Mesenchymal stem cell (in vitro differentiated cells and primary cell): ENCODE results near the gene RBM19.
A peak's percentile ranks its signal among the peaks of the same experiment; 100 is the strongest.

ENCODE experiments used
- DNase-seq: peaks from one replicate; pipeline ENCODE4 v3.0.0-alpha.2; 2013
- H2AFZ ChIP-seq: one replicate; pipeline ENCODE4 v1.6.1; 2013; ENCODE audit warnings: low read depth, mild to moderate bottlenecking, control low read depth, inconsistent platforms, low read length, moderate library complexity
- H2AK5ac ChIP-seq: 2 replicates; pipeline ENCODE4 v1.6.1; 2013; ENCODE audit warnings: low read length, moderate library complexity, mild to moderate bottlenecking, inconsistent platforms; ENCODE audit not compliant: severe bottlenecking
- H2BK120ac ChIP-seq: one replicate; pipeline ENCODE4 v1.6.1; 2013; ENCODE audit warnings: low read depth, mild to moderate bottlenecking, inconsistent platforms, low read length, moderate library complexity
- H2BK12ac ChIP-seq, 2 experiments: one replicate each; pipeline ENCODE4 v1.6.1; 2013; ENCODE audit warnings: inconsistent platforms in 2 of 2, low read length in 2 of 2, mild to moderate bottlenecking in 2 of 2, moderate library complexity in 2 of 2, control low read depth in 1 of 2
- H2BK15ac ChIP-seq: one replicate; pipeline ENCODE4 v1.6.1; 2013; ENCODE audit warnings: mild to moderate bottlenecking, low read depth, inconsistent platforms; ENCODE audit not compliant: poor library complexity, severe bottlenecking
- H2BK5ac ChIP-seq: 2 replicates; pipeline ENCODE4 v1.6.1; 2013; ENCODE audit warnings: low read depth, mild to moderate bottlenecking, low read length, control low read depth, inconsistent platforms; ENCODE audit not compliant: poor library complexity, severe bottlenecking
- H3K14ac ChIP-seq, 2 experiments: one replicate each; pipeline ENCODE4 v1.6.1; 2013; ENCODE audit warnings: inconsistent platforms in 2 of 2, low read length in 2 of 2, control low read depth in 1 of 2, mild to moderate bottlenecking in 1 of 2, moderate library complexity in 1 of 2
- H3K18ac ChIP-seq, 2 experiments: one replicate each; pipeline ENCODE4 v1.6.1; 2013; ENCODE audit warnings: inconsistent platforms in 2 of 2, low read length in 2 of 2, control low read depth in 1 of 2, low read depth in 1 of 2, mild to moderate bottlenecking in 1 of 2
- H3K23ac ChIP-seq, 2 experiments: one replicate each; pipeline ENCODE4 v1.6.1; 2013; ENCODE audit warnings: inconsistent platforms in 2 of 2, low read length in 2 of 2, mild to moderate bottlenecking in 2 of 2, moderate library complexity in 2 of 2, control low read depth in 1 of 2
- H3K27ac ChIP-seq: 2 replicates; pipeline ENCODE4 v1.5.1; 2013; ENCODE audit warnings: mild to moderate bottlenecking, moderate library complexity, low read length, control low read depth, inconsistent platforms; ENCODE audit not compliant: poor library complexity, severe bottlenecking
- H3K27me3 ChIP-seq, 2 experiments: 2 replicates each; pipeline versions ENCODE4 v1.6.1 to v1.7.0; 2013; ENCODE audit warnings: low read length in 2 of 2, mild to moderate bottlenecking in 2 of 2, moderate library complexity in 2 of 2, control low read depth in 1 of 2, inconsistent platforms in 1 of 2; ENCODE audit not compliant: control insufficient read depth in 1 of 2, insufficient read depth in 1 of 2
- H3K36me3 ChIP-seq, 2 experiments: 2 replicates each; pipeline versions ENCODE4 v1.6.1 to v1.7.0; 2013; ENCODE audit warnings: low read length in 2 of 2, control low read depth in 1 of 2, inconsistent platforms in 1 of 2, low read depth in 1 of 2, mild to moderate bottlenecking in 1 of 2; ENCODE audit not compliant: insufficient read depth in 2 of 2, control insufficient read depth in 1 of 2
- H3K4ac ChIP-seq, 2 experiments: one replicate each; pipeline ENCODE4 v1.6.1; 2013; ENCODE audit warnings: inconsistent platforms in 2 of 2, low read length in 2 of 2, mild to moderate bottlenecking in 2 of 2, moderate library complexity in 2 of 2, control low read depth in 1 of 2, low read depth in 1 of 2
- H3K4me1 ChIP-seq: 2 replicates; pipeline ENCODE4 v1.6.1; 2013; ENCODE audit warnings: low read depth, low read length, control low read depth; ENCODE audit not compliant: control insufficient read depth, insufficient read depth
- H3K4me2 ChIP-seq: 2 replicates; pipeline ENCODE4 v1.6.1; 2013; ENCODE audit warnings: low read length, mild to moderate bottlenecking, inconsistent platforms; ENCODE audit not compliant: poor library complexity, severe bottlenecking
- H3K4me3 ChIP-seq, 2 experiments: 2 replicates each; pipeline versions ENCODE4 v1.5.1 to v1.7.0; 2013; ENCODE audit warnings: low read length in 2 of 2, mild to moderate bottlenecking in 2 of 2, control low read depth in 1 of 2, low read depth in 1 of 2; ENCODE audit not compliant: insufficient read depth in 1 of 2
- H3K79me1 ChIP-seq: replicated peaks from 2 replicates; pipeline ENCODE4 v1.6.1; 2013; ENCODE audit warnings: mild to moderate bottlenecking, control low read depth, low read length, inconsistent platforms; ENCODE audit not compliant: poor library complexity, severe bottlenecking
- H3K9ac ChIP-seq: 2 replicates; pipeline ENCODE4 v1.7.0; 2013; ENCODE audit warnings: mild to moderate bottlenecking, low read length, moderate library complexity
- H3K9me3 ChIP-seq: 2 replicates; pipeline ENCODE4 v1.7.0; 2013; ENCODE audit warnings: mild to moderate bottlenecking, low read length; ENCODE audit not compliant: control insufficient read depth
- H4K8ac ChIP-seq: one replicate; pipeline ENCODE4 v1.6.1; 2013; ENCODE audit warnings: inconsistent platforms, mild to moderate bottlenecking, low read length, moderate library complexity
- H4K91ac ChIP-seq: one replicate; pipeline ENCODE4 v1.6.1; 2013; ENCODE audit warnings: mild to moderate bottlenecking, low read length, inconsistent platforms
- WGBS: methylation state at CpG from one replicate; pipeline ENCODE4 v1.1.7; 2013; ENCODE audit warnings: mixed read lengths; 5-methylcytosine and 5-hydroxymethylcytosine counted together

Gene RBM19

DNA sequence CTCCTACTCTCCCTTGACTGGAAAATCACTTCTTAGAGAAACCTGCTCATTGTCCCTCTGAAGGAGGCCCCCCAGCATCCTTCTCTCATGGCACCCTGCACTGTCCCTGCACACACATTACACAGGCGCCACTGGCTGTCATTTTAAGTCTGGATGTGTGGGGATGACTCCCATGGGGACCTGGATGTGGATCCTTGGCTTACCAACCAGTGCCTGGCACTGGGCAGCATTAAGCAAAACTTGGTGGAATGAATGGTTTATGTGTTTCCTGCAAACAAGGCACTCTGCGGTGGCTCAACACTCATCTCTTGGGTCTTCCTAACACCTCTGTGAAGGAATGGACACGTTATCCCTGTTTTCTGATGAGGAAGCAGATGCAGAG is 162.4 kb downstream of the RBM19 start:
- H3K4ac ChIP-seq: no peak overlapping the region
- no peaks in the 10 kb centered on the region for H3K36me3 ChIP-seq
- no peak overlapping the region for H2BK120ac ChIP-seq
- H3K27me3 ChIP-seq: peaks cover 5% of the 10 kb centered on the region in 2 experiments
- no peak for DNase-seq
- H3K27ac ChIP-seq: no peak overlapping the region
- no peak overlapping the region for H2BK15ac ChIP-seq
- no peak overlapping the region for H3K14ac ChIP-seq
- H3K79me1 ChIP-seq: no peaks in the 10 kb centered on the region
- H2AFZ ChIP-seq: no peak overlapping the region
- no peak overlapping the region for H3K23ac ChIP-seq
- no peak overlapping the region for H3K4me2 ChIP-seq
- H3K4me1 ChIP-seq: no peaks in the 10 kb centered on the region
- H4K8ac ChIP-seq: no peak overlapping the region
- no peak overlapping the region for H3K9ac ChIP-seq
- no peak overlapping the region for H3K4me3 ChIP-seq
- WGBS: 64% methylated on average over 3 of the region's 3 CpGs
- H4K91ac ChIP-seq: no peak overlapping the region
- no peak overlapping the region for H3K18ac ChIP-seq
- H2BK12ac ChIP-seq: no peak overlapping the region
- no peak overlapping the region for H2BK5ac ChIP-seq
- peaks cover 8% of the 10 kb centered on the region for H3K9me3 ChIP-seq
- H2AK5ac ChIP-seq: no peak overlapping the region

DNA sequence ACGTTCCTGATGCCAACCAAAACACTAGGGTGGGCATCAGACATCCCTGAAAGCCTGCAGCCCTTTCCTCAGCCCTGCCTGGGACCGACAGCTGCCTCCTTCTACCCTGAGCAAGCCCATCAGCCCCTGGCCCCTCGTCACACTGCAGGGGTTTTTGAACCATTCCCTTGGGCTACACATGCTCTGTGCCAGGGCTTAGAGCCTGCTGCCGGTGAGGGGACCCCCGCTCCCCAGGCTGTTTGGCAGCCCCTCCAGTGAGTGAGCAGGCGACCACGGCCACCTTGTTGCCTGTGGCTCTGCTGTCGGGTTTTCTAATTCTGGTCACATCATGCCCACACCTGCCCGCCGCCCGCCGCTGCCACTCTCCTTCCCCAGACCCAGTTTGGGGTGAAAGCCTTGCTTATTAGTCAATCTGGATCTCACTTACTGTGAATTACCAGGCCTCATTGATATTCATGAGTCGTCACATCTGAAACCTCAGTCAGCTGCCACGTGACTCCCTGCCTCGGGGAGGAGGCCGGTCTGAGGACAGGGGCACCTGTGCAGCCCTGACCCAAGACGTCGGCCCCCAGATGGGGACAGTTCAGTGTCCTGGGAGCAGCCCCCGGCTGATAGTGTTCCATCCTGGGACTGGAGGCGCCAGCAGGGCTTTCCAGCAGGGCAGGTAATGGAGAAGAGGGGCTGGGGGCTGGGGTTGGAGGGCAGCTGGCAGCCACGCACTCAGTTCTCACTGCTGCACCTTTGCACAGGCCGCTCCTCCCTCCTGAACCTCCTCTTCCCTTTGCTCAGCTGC is 163.0 kb downstream of the RBM19 start:
- Histone ChIP-seq H3K23ac (no peak overlapping the region), H4K8ac (no peak overlapping the region), H2BK120ac (no peak overlapping the region), H3K27me3 (peaks cover 5% of the 10 kb centered on the region in 2 experiments), H3K36me3 (no peaks in the 10 kb centered on the region), H4K91ac (no peak overlapping the region), H2BK12ac (no peak overlapping the region), H3K9me3 (peaks cover 8% of the 10 kb centered on the region), H2BK5ac (no peak overlapping the region), H3K14ac (peak overlapping the region in 1 of 2 experiments; percentile 35), H3K4ac (no peak overlapping the region), H3K18ac (no peak overlapping the region), H2AK5ac (no peak overlapping the region), H2AFZ (no peak overlapping the region), H3K4me2 (no peak overlapping the region), H2BK15ac (no peak overlapping the region), H3K9ac (no peak overlapping the region), H3K79me1 (no peaks in the 10 kb centered on the region), H3K27ac (no peak overlapping the region), H3K4me3 (no peak overlapping the region), H3K4me1 (no peaks in the 10 kb centered on the region)
- no peak for DNase-seq
- WGBS: 79% methylated on average over 22 of the region's 22 CpGs

DNA sequence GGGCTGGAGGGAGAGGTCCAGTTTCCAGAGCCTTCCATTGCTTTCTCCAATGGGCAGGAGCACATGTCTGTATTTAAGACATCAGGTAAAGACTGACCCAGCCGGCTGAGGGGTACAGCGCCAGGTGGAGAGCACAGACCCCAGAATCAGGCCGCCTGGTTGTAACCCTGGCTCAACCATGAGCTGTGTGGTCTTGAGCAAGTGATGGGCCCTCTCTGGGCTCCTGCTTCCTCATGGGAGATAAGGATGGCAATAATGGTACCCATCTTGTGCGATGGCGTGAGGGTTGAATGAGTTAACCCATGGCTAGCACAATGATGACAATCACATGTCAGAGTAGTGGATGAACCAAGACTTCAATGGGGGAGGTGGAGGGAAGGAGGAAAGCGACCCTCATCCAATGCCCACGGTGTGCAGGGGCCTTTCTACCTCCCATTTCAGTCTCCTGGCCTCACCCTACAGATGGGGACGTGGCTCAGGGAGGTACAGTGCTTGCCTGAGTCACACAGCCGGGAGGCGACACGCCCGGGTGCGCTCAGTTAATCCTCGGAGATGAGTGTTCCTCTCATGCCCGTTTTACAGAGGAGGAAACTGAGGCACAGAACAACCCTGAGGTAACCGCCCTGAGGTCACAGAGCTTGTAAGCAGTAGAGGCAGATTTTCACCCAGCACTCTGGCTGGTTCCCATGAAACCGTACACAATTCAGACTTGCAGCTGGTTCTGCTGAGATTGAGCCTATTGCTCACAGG is 163.9 kb downstream of the RBM19 start:
- no peak overlapping the region for H2AFZ ChIP-seq
- no peak overlapping the region for H3K4me2 ChIP-seq
- H2BK120ac ChIP-seq: no peak overlapping the region
- peaks cover 8% of the 10 kb centered on the region for H3K9me3 ChIP-seq
- H3K9ac ChIP-seq: no peak overlapping the region
- H3K4me1 ChIP-seq: no peaks in the 10 kb centered on the region
- H3K27ac ChIP-seq: no peak overlapping the region
- H2AK5ac ChIP-seq: no peak overlapping the region
- 92% methylated on average over 17 of the region's 17 CpGs for WGBS
- no peak overlapping the region for H4K91ac ChIP-seq
- no peaks in the 10 kb centered on the region for H3K36me3 ChIP-seq
- no peak for DNase-seq
- no peak overlapping the region for H2BK5ac ChIP-seq
- no peak overlapping the region for H2BK12ac ChIP-seq
- no peak overlapping the region for H3K18ac ChIP-seq
- no peak overlapping the region for H3K23ac ChIP-seq
- H3K4me3 ChIP-seq: no peak overlapping the region
- no peak overlapping the region for H3K4ac ChIP-seq
- peaks cover 5 to 11% of the 10 kb centered on the region in 2 experiments for H3K27me3 ChIP-seq
- H3K79me1 ChIP-seq: no peaks in the 10 kb centered on the region
- H4K8ac ChIP-seq: no peak overlapping the region
- H3K14ac ChIP-seq: no peak overlapping the region
- no peak overlapping the region for H2BK15ac ChIP-seq

DNA sequence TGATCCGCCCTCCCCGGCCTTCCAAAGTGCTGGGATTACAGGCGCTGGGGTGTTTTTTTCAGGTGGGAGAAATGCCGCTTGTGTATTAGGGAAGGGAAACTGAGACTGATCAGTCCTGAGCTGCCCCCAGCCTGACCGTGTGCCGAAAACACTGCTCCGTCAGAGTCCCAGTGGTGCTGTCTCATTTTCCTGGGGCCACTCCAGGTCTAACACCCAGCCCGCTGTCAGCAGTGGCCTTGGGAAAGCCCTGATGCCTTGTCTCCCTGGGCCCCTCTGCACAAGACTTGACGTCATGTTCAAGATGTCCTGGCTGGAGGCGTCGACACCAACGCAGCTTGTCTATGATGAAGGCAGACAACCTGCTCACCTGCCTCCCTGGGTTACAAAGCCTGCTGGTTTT is 165.9 kb downstream of the RBM19 start:
- Histone ChIP-seq H3K4ac (no peak overlapping the region), H4K91ac (no peak overlapping the region), H3K4me3 (no peak overlapping the region), H2AFZ (no peak overlapping the region), H3K36me3 (no peaks in the 10 kb centered on the region), H3K23ac (no peak overlapping the region), H3K4me1 (no peaks in the 10 kb centered on the region), H3K18ac (no peak overlapping the region), H3K79me1 (no peaks in the 10 kb centered on the region), H2BK15ac (no peak overlapping the region), H2AK5ac (no peak overlapping the region), H4K8ac (no peak overlapping the region), H3K27ac (no peak overlapping the region), H3K9ac (no peak overlapping the region), H3K27me3 (peaks cover 8 to 30% of the 10 kb centered on the region in 2 experiments), H2BK120ac (no peak overlapping the region), H3K9me3 (no peaks in the 10 kb centered on the region), H2BK5ac (no peak overlapping the region), H3K14ac (no peak overlapping the region), H3K4me2 (no peak overlapping the region), H2BK12ac (no peak overlapping the region)
- no peak for DNase-seq
- 93% methylated on average over 11 of the region's 12 CpGs for WGBS
